Tongue (tissue), 2 donors: Measurements from ENCODE around the gene MIPOL1. TPM values are rescaled to one million over a fixed set of nuclear protein-coding genes. Genes with fewer than 3 reads are reported as not detected.

Experiments
- DNase-seq: peaks from one replicate; pipeline ENCODE4 v3.0.0-alpha.2; 2015
- total RNA-seq: library from RNA; depleted of rRNA; stranded (reverse); fragments of >200 nt; gene quantifications from one replicate; pipeline ENCODE4 v1.2.3, GENCODE V29; 2014

Gene MIPOL1
- total RNA-seq, 1 donor from 2014 or later = 35.4 TPM

GRCh38 chr14:37399517-37399916 is 201.8 kb downstream of the MIPOL1 start:
- DNase-seq = no peak

- no peak for DNase-seq
Observed at GRCh38 chr14:37401093-37401492, 203.4 kb downstream of the MIPOL1 start.

GRCh38 chr14:37403626-37404025 is 205.9 kb downstream of the MIPOL1 start:
- DNase-seq = no peak

- DNase-seq = no peak
Observed at GRCh38 chr14:37406095-37406494, 208.4 kb downstream of the MIPOL1 start.

- no peak for DNase-seq
Observed at GRCh38 chr14:37411079-37411735, 213.5 kb downstream of the MIPOL1 start.

GRCh38 chr14:37413050-37413449 is 215.3 kb downstream of the MIPOL1 start:
- no peak for DNase-seq

- DNase-seq = no peak
Observed at GRCh38 chr14:37413504-37414003, 215.8 kb downstream of the MIPOL1 start.

GRCh38 chr14:37416264-37416663 is 218.5 kb downstream of the MIPOL1 start:
- DNase-seq = no peak

GRCh38 chr14:37417151-37417550 is 219.4 kb downstream of the MIPOL1 start:
- DNase-seq = no peak

- no peak for DNase-seq
Observed at GRCh38 chr14:37417833-37418232, 220.1 kb downstream of the MIPOL1 start.

- DNase-seq = no peak
Observed at GRCh38 chr14:37420622-37421021, 222.9 kb downstream of the MIPOL1 start.

- no peak for DNase-seq
Observed at GRCh38 chr14:37422319-37422718, 224.6 kb downstream of the MIPOL1 start.

- DNase-seq = no peak
Observed at GRCh38 chr14:37422748-37423147, 225.0 kb downstream of the MIPOL1 start.

- DNase-seq = no peak
Observed at GRCh38 chr14:37428954-37429353, 231.2 kb downstream of the MIPOL1 start.

GRCh38 chr14:37429618-37430017 is 231.9 kb downstream of the MIPOL1 start:
- no peak for DNase-seq

- DNase-seq = no peak
Observed at GRCh38 chr14:37434867-37435266, 237.1 kb downstream of the MIPOL1 start.

- peak; percentile 19 for DNase-seq
Observed at GRCh38 chr14:37436519-37436918, 238.8 kb downstream of the MIPOL1 start.

- no peak for DNase-seq
Observed at GRCh38 chr14:37437490-37437889, 239.8 kb downstream of the MIPOL1 start.

GRCh38 chr14:37438444-37438843 is 240.7 kb downstream of the MIPOL1 start:
- no peak for DNase-seq

GRCh38 chr14:37443461-37443860 is 245.7 kb downstream of the MIPOL1 start:
- no peak for DNase-seq

GRCh38 chr14:37447883-37448391 is 250.2 kb downstream of the MIPOL1 start:
- DNase-seq = peak; percentile 24

- DNase-seq = peak; percentile 25
Observed at GRCh38 chr14:37452323-37452722, 254.6 kb downstream of the MIPOL1 start.

GRCh38 chr14:37453985-37454384 is 256.2 kb downstream of the MIPOL1 start:
- no peak for DNase-seq

- DNase-seq = no peak
Observed at GRCh38 chr14:37457334-37457733, 259.6 kb downstream of the MIPOL1 start.
